ENCODE data around the gene HNRNPAB.

- TF ChIP-seq CTCF (conservative IDR thresholded peaks at IDR 0.05 in 1 of 2, IDR thresholded peaks at IDR 0.05 in 1 of 2; ENCODE audit: extremely low read depth in 1 of 2, insufficient read depth in 1 of 2, low read depth in 1 of 2, low read length in 2 of 2), result peak; percentile 76 to 81
- TF ChIP-seq EZH2 (IDR thresholded peaks at IDR 0.05; ENCODE audit: borderline replicate concordance, low read length), result no peak
Measured at GRCh38 chr5:178234750-178235587, 30.6 kb downstream of the HNRNPAB start.
